Measurements from ENCODE around the gene GPR50. TPM values are rescaled to one million over a fixed set of nuclear protein-coding genes. Genes with fewer than 3 reads are reported as not detected.

Gene GPR50
- total RNA-seq, 4 donors from 2014 or later, result not detected

DNA sequence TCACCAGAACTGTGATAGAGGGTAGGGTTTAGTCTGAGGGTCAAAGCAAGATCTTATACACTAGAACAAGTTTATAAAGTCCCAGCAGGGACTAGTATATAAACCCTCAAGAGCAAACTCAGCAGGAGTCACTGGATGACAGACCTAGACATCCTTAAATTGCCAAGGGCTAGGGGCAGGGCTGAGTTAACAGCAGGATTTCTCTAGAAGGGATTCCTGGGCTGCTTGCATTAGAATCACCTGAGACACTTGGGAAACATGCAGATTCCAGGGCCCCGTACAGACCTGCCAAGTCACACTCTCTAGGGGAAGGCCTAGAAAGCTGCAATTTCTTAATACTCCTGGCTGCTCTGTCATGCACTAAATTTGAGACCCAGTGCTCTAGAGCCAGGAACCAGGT, 6.6 kb upstream of the GPR50 start:
- intact Hi-C loops (cut with DNase I; ENCODE audit: low total_unique reads) (no loop called here), in situ Hi-C loops (cut with MboI; ENCODE audit: low pct_ligation_motif_present in 1 of 4, low pct_unique_long_range_greater_than_20kb in 1 of 4, low sequenced_read_pairs in 3 of 4) (loop anchor here in 1 of 4 donors (25.0 kb wide), 1 partner anchor 518 kb away; the partner anchor contains the start of gene PRRG3)
- no peaks in the 10 kb centered on the region for H3K4me1 ChIP-seq
- no peaks in the 10 kb centered on the region for H3K9me3 ChIP-seq
- no peak overlapping the region for H3K27ac ChIP-seq
- DNase-seq, result no peak
- WGBS, 2 donors (ENCODE audit: low coverage in 1 of 2), result 85% methylated on average over 1 of the region's 1 CpG; no CpG with 5 or more reads in 1 of the 2 donors
- H3K27me3 ChIP-seq, result peaks cover 11% of the 10 kb centered on the region
- no peak overlapping the region for H3K4me3 ChIP-seq
- no peak for TF ChIP-seq POLR2AphosphoS5 (IDR thresholded peaks at IDR 0.05)
- no peak for TF ChIP-seq POLR2A (IDR thresholded peaks at IDR 0.05)
- TF ChIP-seq, protein P1, sequence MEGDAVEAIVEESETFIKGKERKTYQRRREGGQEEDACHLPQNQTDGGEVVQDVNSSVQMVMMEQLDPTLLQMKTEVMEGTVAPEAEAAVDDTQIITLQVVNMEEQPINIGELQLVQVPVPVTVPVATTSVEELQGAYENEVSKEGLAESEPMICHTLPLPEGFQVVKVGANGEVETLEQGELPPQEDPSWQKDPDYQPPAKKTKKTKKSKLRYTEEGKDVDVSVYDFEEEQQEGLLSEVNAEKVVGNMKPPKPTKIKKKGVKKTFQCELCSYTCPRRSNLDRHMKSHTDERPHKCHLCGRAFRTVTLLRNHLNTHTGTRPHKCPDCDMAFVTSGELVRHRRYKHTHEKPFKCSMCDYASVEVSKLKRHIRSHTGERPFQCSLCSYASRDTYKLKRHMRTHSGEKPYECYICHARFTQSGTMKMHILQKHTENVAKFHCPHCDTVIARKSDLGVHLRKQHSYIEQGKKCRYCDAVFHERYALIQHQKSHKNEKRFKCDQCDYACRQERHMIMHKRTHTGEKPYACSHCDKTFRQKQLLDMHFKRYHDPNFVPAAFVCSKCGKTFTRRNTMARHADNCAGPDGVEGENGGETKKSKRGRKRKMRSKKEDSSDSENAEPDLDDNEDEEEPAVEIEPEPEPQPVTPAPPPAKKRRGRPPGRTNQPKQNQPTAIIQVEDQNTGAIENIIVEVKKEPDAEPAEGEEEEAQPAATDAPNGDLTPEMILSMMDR (IDR thresholded peaks at IDR 0.05), result no peak
- no peak for TF ChIP-seq EP300 (IDR thresholded peaks at IDR 0.05; ENCODE audit: low read depth)
- no peaks in the 10 kb centered on the region for H3K36me3 ChIP-seq

GRCh38 chrX:151174581-151175282, 1.7 kb upstream of the GPR50 start:
- intact Hi-C loops (cut with DNase I; ENCODE audit: low total_unique reads) (no loop called here), in situ Hi-C loops (cut with MboI; ENCODE audit: low pct_ligation_motif_present in 1 of 4, low pct_unique_long_range_greater_than_20kb in 1 of 4, low sequenced_read_pairs in 3 of 4) (loop anchor here in 1 of 4 donors (25.0 kb wide), 1 partner anchor 513 kb away; the partner anchor contains the start of gene PRRG3)
- TF ChIP-seq, protein P1 (IDR thresholded peaks at IDR 0.05), result no peak
- TF ChIP-seq POLR2A (IDR thresholded peaks at IDR 0.05) (no peak), EP300 (IDR thresholded peaks at IDR 0.05; ENCODE audit: low read depth) (no peak), POLR2AphosphoS5 (IDR thresholded peaks at IDR 0.05) (no peak)
- H3K27me3 ChIP-seq, result peaks cover 53% of the 10 kb centered on the region
- H3K36me3 ChIP-seq, result no peaks in the 10 kb centered on the region
- H3K27ac ChIP-seq, result no peak overlapping the region
- no peak overlapping the region for H3K4me3 ChIP-seq
- no peaks in the 10 kb centered on the region for H3K9me3 ChIP-seq
- peaks cover 0 to 3% (median 0%) of the 10 kb centered on the region in 4 donors for H3K4me1 ChIP-seq
- WGBS, 2 donors (ENCODE audit: low coverage in 1 of 2), result 47% methylated on average over 37 of the region's 37 CpGs; no CpG with 5 or more reads in 1 of the 2 donors
- no peak for DNase-seq

DNA sequence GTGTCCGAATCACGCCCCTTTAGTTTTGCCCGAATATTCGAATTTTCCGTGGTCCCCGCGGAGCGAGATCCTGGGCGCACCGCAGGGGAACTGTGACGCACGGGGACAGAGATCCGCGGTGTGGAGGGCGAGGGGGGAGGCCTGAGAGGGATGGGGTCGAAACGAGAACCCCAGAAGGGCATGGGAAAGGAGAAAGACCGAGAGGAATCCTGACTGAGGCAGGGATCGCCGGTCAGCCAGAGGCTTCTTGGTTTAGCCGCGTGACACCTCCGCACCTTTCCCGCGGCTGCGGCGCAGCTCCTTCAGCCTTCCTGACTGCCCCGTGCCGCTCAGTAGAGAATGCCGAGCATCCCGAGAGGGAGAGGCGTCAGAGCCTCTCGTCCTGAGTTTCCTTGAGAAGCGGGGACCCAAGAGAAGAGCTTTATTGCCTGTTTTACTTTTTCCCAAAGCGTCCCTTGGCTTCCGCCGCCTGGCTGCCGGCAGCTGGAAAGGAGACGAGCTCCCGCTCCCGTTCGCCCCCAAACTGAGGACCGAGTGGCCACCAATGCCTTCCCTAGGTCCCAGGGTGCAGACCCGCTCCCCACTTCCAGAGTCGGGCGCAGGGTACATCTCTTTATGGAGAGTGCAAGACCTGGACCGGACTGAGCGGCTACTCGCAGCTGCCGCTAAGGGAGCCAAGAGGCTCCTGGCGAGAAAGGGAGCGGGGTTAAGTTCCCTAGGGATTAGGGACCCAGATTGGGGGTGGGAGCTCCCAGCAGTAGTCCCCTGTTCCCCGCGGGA, 911 bp upstream of the GPR50 start:
- H3K27me3 ChIP-seq, result peaks cover 53% of the 10 kb centered on the region
- no peak overlapping the region for H3K4me3 ChIP-seq
- H3K4me1 ChIP-seq, result peaks cover 0 to 3% (median 0%) of the 10 kb centered on the region in 4 donors
- no peak for TF ChIP-seq POLR2A (IDR thresholded peaks at IDR 0.05)
- no peak for TF ChIP-seq EP300 (IDR thresholded peaks at IDR 0.05; ENCODE audit: low read depth)
- TF ChIP-seq, protein P1 (IDR thresholded peaks at IDR 0.05), result no peak
- no peak for TF ChIP-seq POLR2AphosphoS5 (IDR thresholded peaks at IDR 0.05)
- H3K27ac ChIP-seq, result no peak overlapping the region
- WGBS, 2 donors (ENCODE audit: low coverage in 1 of 2), result 58% methylated on average over 54 of the region's 54 CpGs; no CpG with 5 or more reads in 1 of the 2 donors
- in situ Hi-C loops (cut with MboI; ENCODE audit: low pct_ligation_motif_present in 1 of 4, low pct_unique_long_range_greater_than_20kb in 1 of 4, low sequenced_read_pairs in 3 of 4), result no loop called here
- no peaks in the 10 kb centered on the region for H3K36me3 ChIP-seq
- no peak for DNase-seq
- H3K9me3 ChIP-seq, result no peaks in the 10 kb centered on the region
- intact Hi-C loops (cut with DNase I; ENCODE audit: low total_unique reads), result no loop called here

All from transverse colon (tissue), 4 donors.